ENCODE results near the gene POLDIP2.
"Not testable (repeated sequence)": the region's sequence is repeated elsewhere in the genome, so short reads cannot be mapped to it uniquely, and the experiment has no call there.

Gene POLDIP2

GRCh38 chr17:28339431-28339830 lies 17.9 kb downstream of the POLDIP2 start:
- H3K27ac ChIP-seq, result no peak overlapping the region
- no peak for TF ChIP-seq ZFX (IDR thresholded peaks at IDR 0.05; ENCODE audit: borderline replicate concordance)
- TF ChIP-seq, protein P1, sequence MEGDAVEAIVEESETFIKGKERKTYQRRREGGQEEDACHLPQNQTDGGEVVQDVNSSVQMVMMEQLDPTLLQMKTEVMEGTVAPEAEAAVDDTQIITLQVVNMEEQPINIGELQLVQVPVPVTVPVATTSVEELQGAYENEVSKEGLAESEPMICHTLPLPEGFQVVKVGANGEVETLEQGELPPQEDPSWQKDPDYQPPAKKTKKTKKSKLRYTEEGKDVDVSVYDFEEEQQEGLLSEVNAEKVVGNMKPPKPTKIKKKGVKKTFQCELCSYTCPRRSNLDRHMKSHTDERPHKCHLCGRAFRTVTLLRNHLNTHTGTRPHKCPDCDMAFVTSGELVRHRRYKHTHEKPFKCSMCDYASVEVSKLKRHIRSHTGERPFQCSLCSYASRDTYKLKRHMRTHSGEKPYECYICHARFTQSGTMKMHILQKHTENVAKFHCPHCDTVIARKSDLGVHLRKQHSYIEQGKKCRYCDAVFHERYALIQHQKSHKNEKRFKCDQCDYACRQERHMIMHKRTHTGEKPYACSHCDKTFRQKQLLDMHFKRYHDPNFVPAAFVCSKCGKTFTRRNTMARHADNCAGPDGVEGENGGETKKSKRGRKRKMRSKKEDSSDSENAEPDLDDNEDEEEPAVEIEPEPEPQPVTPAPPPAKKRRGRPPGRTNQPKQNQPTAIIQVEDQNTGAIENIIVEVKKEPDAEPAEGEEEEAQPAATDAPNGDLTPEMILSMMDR (IDR thresholded peaks at IDR 0.05), result no peak

- H3K27ac ChIP-seq, result not testable (repeated sequence)
Observed at GRCh38 chr17:28338769-28339212, 18.5 kb downstream of the POLDIP2 start.

DNA sequence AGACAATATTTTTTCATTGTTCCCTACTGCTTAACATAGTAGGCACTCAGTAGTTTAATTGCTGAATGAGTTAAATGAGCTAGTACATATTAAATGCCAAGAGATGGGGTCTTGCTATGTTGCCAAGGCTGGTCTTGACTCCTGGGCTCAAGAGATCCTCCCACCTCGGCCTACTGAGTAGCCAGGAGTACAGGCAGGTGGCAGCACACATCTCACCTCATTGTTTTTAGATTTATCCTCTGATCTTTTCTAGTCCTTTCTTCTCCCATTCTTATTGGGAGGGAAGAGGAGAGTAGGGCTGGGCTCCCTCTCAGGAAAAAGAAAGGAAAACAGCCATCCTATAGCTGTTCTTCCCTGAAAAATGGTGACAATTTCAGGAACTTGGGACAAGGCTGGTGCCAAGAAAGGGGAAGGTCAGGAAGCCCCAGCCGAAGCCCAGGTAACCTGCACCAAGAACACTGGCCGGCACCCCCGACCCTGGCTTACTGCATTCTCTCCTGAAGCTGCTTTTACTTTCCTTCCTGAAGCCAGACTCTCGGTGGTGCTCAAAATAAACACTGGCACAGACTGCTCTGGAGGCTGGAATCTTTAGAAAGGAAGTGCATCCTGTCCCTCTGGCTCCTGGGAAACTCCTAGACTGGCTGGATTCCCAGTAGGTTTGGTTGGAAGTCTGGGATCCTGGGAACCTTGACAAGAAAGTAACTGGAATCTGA lies 19.1 kb downstream of the POLDIP2 start:
- no peak overlapping the region for H3K27ac ChIP-seq
- TF ChIP-seq, protein P1 (IDR thresholded peaks at IDR 0.05), result no peak
- TF ChIP-seq ZFX (IDR thresholded peaks at IDR 0.05; ENCODE audit: borderline replicate concordance), result no peak

GRCh38 chr17:28335959-28336871 lies 21.1 kb downstream of the POLDIP2 start:
- peak overlapping the region; percentile 70 for H3K27ac ChIP-seq

DNA sequence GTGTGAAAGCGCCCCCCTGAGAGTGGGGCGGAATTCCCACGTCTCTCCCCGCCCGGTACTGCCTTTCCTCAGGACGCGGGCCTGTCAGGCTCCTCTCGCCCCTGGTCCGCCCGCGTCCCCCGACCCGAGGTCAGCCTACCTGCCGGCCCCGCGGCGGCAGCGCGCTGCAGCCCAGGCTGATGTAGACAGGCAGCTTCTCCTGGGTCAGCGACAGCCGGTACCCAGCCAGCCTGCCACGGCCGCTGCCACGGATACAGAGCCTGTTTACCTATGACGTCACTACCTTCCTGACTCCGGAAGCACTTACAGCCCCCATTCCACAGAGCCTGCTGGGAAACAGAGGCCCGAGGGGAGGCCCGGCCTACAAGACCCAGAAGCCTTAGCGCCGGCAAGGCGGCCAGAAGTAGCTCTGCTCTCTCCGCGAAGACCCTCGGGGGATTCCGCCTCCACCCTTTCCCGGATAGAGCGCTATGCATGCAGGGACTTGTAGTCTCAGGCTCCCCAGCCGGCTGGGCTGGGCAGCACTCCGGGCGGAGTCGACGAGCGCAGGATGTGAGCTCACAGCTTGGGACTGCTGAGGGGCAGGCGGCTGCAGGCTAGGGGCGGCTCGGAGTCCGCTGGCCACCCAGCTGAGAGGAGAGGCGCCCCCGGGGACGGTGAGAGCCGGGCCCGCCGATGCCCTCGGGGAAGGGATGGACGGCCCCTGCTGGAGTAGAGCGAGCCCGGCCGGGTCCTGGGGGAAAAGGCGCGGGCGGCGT lies 21.9 kb downstream of the POLDIP2 start, which contains the start of the genes IFT20 and TNFAIP1:
Gene IFT20 (minus strand): TSS at position 272 of the 758 bp plus-strand sequence. CDS start 3,487 bp downstream, outside the sequence.
Gene TNFAIP1 (plus strand): TSS at position 561 of the 758 bp plus-strand sequence. CDS start 3,761 bp downstream, outside the sequence.
- H3K27ac ChIP-seq, result peak within 1 kb of the TSS; percentile 70
- TF ChIP-seq, protein P1 (IDR thresholded peaks at IDR 0.05), result no peak
- no peak for TF ChIP-seq ZFX (IDR thresholded peaks at IDR 0.05; ENCODE audit: borderline replicate concordance)

More at GRCh38 chr17:28335959-28336871, 21.1 kb downstream of the POLDIP2 start:
- no peak for TF ChIP-seq ZFX (IDR thresholded peaks at IDR 0.05; ENCODE audit: borderline replicate concordance)
- TF ChIP-seq, protein P1 (IDR thresholded peaks at IDR 0.05), result no peak

DNA sequence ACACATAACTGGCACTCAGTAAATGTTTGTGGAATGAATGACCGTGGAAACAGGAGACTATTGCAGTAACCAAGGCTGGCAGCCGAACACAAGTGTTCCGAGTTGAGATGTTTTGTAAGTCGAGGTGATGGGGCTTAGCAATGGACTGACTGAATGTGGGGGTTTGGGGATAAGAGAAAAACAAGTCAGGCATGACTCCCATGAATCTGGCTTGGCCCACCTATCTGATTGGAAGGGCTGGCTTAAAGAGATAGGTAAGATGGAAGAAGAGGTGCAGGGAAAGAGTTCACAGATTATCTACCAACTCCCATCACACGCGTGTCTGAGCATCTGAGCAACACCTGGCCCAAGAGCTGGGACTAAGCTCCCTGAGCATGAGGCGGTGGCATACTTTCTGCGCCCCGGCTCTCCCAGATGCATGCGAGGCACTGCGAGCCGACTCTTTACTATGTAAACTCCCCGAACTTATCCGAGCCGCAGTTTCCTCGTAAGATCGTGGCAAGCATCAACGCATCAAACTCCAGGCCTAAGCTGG lies 22.6 kb downstream of the POLDIP2 start:
- H3K27ac ChIP-seq, result peak overlapping the region; percentile 70
- TF ChIP-seq ZFX (IDR thresholded peaks at IDR 0.05; ENCODE audit: borderline replicate concordance), result no peak
- TF ChIP-seq, protein P1 (IDR thresholded peaks at IDR 0.05), result no peak

- no peak overlapping the region for H3K27ac ChIP-seq
- TF ChIP-seq, protein P1 (IDR thresholded peaks at IDR 0.05), result no peak
- no peak for TF ChIP-seq ZFX (IDR thresholded peaks at IDR 0.05; ENCODE audit: borderline replicate concordance)
Observed at GRCh38 chr17:28334171-28334570, 23.2 kb downstream of the POLDIP2 start.

Measured in 22Rv1 (cell line).